Measurements from ENCODE around the gene ADH5.
A peak's percentile ranks its signal among the peaks of the same experiment; 100 is the strongest.
"Not testable (repeated sequence)": the region's sequence is repeated elsewhere in the genome, so short reads cannot be mapped to it uniquely, and the experiment has no call there.

ADH5 gene

DNA sequence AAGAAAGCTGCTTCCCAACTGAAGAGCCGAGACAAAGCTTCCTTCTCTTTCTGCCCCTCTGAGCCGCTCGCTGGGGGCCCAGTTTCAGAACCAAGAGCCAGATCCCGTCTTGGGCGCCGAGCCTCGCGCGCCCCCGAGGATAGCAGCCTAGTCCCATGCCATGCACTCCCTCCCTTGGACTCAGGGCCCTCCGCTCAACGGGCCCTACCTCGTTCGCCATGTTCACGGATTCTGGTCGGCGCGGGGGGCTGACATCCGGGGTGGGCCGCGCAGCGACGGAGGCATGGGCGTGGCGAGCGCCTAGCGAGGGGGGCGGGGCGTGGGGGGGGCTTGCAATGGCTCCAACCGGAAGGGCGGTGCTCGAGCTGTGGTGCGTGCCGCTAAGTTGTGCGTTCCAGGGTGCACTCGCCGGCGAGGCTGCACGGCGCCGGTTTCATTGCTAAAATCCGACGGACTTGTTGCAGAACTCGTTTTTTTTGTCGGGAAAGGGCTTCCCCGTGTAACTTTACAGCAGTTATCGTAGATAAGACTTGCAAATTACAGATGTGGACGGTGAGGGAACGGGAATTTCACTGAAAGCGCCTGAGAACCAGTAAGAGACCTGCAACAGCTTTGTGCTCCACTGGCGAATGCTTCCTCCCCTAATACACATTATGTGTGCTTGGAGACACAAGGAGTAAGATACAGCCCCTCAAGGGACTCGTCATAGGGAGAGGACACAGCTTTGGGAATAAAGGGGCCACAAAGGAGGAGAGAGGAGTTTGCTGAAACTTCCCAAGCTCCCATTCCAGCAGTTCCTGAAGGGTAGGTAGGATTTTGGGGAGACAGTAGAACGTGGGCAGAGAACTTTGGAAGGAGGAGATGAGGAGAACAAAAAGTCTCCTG, at the start of gene ADH5:
Gene ADH5, minus strand, starts transcription at position 308 of the 885 bp plus-strand sequence. Its CDS starts 88 bp downstream, at position 220.
- DNase-seq, result peak; percentile 93

DNA sequence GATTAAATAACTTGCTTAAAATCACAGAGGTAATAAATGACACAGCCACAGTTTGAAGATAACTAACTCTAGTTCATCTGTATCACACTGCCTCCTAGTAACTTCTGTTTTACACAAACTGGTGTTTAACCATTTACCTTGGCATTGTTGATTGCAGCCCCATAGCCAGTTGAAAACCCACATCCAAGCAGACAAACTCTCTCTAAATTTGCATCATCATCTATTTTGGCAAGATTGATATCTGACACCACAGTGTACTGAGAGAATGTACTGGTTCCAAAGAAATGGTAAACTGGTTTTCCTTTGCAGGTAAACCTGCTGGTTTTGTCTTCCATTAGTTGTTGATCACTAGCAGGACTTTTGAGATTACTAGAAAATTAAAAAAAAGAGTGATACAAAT, 47.7 kb upstream of the ADH5 start:
- DNase-seq, result no peak

DNA sequence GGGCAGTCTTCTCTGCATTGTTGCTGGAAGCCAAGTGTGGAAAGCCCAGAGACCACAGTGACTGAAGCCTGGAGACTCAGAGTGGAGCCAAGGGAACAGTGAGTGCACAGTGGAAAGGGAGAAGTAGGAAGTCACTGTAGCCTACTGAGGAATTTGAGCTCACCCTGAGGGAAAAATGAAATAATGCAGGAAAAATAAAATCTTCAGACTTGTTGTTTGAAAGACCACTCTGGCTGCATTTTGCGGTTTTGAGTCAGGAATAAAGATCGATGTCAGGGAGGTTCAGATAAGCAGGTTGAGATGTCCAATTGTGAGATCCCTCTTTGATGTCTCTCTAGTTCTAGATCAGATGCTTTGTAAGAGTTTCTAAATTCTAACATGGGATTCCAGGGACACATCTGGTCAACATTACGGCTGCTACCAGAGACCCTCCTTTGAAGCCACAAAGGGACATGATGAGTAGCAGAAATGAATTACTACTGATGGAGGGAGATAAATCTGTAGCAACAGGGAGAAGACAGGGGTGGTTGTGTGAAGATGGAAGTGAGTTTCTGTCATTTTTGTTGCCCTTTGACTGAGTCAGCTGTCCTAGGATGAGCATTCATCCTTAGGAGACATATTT, 47.1 kb upstream of the ADH5 start:
- no peak for DNase-seq

DNA sequence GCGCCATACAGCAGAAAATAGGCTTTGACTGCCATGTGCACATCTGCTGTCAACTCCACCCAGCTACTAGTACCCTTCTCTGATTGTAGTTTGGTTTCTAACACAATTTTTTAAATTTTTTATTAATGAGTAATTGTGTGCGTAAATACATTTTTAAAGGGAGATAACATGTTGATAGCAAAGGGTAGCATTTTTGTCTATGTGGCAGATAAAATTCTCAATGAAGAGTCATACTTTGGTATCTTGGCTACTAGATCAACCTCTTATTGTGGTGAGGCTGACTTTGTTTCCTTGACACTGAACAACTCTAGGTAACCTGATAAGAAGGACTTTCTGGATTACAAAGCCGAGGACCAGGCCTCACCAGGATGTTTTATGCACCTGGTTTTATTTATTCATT, 46.0 kb upstream of the ADH5 start:
- no peak for DNase-seq

DNA sequence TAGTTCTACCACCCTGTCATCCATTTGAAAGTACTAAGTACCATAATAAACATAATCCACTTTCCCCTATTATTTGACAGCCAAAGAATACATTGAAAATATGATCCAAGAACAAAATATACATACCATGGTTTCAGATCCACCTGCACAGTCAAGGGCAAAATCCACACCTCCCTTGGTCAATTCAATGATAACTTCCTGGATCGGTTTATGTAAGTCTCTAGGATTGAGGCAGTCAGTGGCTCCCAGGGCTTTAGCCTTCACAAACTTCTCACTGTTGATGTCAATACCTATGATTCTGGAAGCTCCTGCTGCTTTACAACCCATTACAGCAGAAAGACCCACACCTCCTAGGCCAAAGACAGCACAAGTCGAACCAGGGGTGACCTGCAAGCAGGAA, 42.8 kb upstream of the ADH5 start:
- no peak for DNase-seq

DNA sequence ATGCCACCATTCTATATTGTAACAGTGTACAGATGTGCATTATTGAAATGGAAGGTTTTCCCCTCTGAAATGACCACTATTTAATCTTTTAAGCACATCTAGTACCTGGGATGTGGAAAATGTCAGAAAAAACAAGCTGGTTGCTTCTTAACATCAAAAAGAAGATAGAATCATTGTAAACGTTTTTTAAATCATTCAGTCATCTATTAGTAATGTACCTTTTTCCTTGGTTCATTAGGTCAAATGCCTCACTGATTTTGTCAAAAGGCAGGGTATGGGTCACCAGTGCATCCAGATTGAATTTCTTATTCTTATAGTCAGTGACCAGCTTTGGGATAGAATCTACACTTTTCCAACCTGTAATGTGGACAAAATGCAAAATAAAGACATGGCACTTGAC, 37.8 kb upstream of the ADH5 start:
- no peak for DNase-seq

DNA sequence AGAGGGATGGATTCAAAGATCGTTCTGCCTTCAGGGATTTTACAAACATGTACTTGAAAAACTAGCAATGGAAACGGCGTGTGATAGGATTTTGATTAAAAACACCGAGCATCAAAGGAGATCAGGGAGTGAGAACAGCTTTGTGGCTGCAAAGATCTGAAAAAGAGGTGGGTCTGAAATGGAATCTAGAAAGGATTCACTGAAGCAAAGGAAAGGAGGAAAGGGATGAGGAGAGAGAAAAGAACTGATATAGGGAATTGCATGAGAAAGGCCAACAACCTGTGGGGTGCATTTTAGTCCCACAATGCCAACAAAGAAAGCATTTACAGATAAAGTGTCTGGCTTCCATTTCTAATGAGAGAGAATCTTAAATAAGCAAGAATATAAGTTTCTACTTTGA, 32.4 kb upstream of the ADH5 start:
- DNase-seq, result no peak

DNA sequence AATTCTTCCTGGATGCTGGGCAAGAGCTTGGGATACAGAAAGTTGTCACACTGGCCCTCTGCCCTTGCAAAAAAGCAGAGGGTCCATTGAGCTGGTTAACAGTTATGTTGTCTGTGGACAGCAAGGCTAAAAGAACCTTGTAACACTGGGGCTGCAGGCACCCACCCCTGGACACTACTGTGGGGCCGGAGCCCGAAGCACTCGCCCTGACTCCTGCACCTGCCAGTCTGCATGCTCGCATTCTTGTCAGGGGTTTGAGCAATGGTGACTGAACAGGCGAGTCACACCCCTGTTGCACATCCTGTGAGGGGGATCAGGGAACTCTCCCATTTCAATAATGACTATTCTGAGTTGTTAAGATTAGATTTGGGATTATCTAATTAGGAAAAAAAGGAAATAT, 31.9 kb upstream of the ADH5 start:
- DNase-seq, result no peak

DNA sequence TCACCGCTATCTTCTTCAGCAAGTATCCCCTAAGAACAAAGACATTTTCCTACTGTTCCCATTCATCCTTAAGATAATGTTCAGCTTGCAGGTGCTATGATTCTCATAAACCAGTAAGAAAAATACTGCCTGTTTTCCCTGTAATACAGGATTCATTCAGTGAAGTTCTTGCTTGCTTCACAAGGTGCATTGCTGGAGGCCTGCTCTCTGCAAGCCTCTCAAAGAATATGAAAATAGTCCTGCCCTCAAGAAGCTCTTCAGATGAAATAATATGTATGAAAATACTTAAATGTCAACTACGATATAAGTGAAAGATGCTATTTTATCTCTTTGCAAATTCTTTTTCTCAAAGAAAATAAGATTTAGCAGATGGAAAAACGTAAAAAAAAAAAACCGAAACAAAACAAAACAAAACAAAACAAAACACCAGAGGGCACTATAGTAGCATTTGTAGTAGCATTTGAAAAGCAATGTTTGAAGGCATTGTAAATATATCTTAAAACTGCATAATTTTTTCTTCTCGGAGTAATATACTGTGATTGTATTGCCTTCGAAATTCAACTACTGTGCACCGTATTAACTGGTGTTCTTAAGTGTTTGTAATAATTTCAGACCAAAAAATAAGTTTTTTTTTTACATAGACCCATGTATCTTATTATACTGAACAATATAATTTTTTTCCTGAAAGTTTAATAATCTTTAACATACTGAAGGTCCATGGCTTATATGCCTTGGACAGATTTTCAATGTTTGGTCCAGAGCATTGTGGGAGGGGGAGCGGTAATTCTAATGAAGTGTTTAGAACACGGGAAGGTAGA, 29.5 kb upstream of the ADH5 start:
- DNase-seq, result no peak

DNA sequence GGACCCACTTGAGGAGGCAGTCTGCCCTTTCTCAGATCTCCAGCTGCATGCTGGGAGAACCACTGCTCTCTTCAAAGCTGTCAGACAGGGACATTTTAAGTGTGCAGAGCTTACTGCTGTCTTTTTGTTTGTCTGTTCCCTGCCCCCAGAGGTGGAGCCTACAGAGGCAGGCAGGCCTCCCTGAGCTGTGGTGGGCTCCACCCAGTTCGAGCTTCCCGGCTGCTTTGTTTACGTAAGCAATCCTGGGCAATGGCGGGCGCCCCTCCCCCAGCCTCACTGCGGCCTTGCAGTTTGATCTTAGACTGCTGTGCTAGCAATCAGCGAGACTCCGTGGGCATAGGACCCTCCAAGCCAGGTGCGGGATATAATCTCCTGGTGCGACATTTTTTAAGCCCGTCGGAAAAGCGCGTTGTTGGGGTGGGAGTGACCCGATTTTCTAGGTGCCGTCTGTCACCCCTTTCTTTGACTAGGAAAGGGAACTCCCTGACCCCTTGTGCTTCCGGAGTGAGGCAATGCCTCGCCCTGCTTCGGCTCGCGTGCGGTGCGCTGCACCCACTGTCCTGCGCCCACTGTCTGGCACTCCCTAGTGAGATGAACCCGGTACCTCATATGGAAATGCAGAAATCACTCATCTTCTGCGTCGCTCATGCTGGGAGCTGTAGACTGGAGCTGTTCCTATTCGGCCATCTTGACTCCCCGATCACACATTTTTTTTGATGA, 28.7 kb upstream of the ADH5 start:
- DNase-seq, result not testable (repeated sequence)

DNA sequence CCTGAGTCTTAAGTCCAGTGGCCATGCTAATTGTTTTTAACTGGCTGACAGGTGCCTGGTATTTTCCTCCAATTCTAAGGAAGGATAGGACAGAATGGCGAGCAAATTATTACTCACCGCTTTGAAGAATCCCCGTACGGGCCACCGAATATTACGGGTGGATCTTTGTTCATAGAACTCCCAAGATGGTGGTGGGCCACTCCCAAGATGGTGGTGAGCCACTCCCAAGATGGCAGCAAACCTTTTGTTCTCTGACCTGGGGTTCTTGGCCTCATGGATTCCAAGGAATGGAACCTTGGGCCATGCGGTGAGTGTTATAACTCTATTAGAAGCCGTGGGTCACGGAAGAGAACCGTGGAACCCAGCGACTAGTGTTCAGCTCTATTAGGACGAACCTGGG, 20.7 kb upstream of the ADH5 start:
- not testable (repeated sequence) for DNase-seq

DNA sequence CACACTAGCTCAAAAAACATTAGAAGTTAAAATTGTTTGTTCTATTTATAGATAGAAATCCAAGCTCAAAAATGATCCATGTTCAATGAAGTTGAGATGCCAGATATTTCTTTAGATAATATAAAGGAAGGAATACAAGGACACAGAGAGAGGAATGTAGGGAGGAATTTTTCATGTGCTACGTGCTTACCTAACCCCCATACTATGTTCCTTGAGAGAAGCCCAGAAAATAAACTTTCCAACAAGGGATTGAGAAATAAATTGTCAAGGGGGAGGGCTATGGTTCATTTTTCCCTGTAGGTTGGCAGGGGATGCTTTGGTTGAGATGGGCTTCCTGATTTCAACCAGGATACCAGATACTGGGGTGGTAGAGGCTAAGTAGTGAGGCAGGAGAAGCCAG, 15.6 kb upstream of the ADH5 start:
- no peak for DNase-seq

DNA sequence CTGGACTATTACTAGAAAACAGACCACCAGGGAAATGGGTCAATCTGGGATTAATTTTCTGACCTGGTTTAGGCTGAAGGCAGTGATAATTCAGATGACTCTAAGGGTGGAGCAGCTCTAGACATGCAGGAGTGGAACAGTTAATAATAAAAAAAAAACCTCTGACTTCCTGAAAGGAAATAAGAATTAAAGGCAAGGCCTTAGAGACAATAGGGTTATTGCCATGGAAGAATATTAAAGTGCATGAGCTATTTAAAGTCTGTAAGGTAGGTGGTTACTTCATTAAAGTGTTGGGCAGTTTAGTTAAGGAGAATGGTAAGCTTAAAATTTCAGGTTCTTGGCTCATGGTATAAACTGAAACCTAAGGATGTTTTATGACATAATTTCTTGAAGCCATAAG, 14.6 kb upstream of the ADH5 start:
- no peak for DNase-seq

DNA sequence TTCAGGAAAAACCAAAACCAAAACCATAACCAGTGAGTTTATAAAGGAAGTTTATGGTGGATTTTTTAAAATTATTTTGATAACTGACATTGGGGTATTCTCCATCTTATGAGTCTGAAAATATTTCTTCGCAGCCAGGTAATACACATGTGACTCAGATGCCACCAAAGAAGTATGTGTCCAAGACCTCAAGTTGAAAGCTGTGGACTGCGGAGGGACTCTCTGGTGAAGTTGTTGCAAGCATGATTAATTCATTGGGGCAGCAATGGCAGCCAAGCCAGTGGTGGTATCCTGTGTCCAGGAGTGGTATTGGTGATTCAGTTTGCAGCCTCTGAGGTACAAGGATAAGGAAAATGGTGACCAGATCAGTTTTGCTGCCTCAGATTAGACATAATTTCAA, 14.0 kb upstream of the ADH5 start:
- DNase-seq, result no peak

DNA sequence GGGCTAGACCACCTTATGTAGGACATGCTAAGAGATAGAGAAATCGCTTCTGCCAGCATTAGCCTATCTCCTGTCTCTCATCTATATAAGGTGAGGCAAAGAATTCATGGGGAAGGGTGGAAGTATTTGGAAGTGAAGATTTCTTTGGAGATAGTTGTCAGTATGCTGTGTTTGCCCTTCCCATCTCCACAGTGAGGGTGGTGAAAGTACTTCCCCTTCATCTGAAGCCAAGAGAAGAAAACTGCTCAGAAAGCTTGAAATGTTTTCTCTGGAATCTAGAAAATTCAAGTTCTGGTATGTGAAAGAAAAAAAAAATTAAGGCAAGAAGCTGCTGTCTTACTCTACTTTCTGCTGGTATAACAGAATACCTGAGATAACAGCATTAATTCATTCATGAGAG, 12.3 kb upstream of the ADH5 start:
- no peak for DNase-seq

DNA sequence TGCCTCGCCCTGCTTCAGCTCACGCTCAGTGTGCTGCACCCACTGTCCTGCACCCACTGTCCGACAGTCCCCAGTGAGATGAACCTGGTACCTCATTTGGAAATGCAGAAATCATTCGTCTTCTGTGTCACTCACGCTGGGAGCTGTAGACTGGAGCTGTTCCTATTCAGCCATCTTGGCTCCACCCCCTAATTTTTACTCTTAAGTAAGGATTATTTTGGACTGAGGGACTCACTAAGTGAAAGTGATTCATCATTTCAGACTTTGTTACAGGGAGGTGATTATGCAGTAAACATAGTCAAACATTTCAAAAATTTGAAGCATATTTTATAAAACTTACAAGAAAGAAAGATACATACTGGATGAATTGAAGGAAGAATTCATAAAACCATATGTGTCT, 11.2 kb upstream of the ADH5 start:
- DNase-seq, result not testable (repeated sequence)

DNA sequence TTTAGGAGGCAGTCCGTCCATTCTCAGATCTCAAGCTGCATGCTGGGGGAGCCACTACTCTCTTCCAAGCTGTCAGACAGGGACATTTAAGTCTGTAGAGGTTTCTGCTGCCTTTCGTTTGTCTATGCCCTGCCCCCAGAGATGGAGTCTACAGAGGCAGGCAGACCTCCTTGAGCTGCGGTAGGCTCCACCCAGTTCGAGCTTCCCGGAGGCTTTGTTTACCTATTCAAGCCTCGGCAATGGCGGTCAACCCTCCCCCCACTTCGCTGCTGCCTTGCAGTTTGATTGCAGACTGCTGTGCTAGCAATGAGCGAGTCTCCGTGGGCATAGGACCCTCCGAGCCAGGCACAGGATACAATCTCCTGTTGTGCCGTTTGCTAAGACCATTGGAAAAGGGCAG, 10.7 kb upstream of the ADH5 start:
- DNase-seq, result no peak

DNA sequence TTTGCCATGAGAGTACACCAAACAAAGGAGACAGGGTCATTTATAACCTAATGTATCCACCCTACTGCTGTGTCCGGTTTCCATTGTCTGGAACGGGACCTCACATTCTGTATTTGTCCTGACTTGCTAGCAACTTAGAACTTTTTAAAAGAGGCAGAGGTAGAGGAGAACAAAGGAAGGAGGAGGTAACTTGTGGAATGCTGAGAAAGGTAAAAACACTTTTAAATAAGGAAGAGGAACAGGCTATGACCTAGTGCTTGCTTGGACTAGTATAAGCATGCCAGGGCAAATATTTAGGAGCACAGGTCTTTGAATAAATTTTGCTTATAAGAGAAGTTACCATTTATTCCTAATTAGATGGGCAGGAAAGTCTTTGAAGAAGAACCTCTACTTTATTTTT, 3.3 kb upstream of the ADH5 start:
- not testable (repeated sequence) for DNase-seq

DNA sequence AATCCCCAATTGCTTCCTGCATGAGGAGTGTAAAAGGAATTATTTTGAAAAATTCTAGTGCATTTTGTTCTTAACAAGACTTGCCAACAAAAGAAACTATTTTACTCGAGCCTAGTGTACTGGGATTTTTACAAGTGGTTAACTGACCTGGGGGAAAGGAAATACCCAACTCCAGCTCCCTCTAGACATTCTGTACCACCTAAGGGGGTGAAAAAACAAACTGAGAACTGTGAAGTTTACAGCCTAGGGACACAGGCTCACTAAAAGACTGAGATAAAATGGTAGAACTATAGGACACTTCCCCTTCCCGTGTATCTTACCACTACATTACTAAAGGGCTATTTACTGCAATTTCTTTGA, 2.6 kb upstream of the ADH5 start:
- DNase-seq, result no peak

DNA sequence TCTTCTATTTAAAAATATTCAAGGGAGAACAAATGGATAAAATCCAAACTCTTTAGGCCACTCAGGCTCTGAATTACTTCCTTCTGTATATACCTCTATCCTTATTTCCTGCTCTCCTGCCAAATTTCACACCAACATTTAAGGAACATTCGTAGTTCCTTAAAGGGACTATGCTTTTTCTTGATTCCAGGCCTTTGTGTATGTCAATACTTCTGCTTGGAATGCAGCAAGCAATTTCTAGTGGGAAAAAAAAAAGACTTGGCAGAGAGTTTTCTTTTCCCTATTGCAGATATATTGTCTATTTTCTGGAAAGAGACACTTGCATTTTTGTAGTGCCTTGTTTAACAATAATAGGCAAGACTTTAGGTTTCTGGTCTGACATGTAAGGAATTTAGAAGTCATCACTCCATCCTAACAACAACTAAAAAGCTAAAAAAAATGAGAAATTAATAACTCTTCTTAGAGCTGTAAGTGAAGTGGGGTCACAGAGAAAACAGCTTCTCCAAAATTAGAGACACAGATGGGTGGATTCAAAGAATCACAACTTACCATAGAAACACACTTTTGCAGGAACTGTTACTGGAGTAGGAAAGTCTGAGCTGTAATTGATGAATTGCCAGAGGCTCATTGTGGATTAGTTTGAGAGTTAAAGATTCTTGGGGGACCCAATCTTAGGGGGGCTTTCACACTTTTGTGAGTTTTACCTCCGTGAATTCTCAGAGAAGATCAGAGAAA, 2.1 kb upstream of the ADH5 start:
- DNase-seq, result no peak

DNA sequence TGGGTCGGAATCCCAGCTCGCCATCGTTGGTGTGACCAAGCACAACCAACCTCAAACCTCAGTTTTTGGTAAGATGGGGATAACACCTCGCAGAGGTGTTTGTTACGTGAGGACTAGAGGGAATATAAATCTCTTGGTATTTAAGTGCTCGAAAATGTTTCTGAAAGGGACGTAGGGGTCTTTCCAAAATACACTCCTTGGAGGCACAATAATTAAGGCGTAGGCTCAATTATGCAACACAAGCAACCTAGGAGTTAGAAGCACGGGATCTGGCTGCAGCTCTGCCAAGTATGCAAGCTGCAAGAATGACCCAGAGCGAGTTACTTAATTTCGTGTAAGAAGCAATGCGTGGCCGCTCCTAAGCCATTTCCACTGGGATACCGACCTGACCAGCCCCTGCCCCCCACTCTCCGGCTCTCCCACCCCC, 552 bp downstream of the ADH5 start:
- DNase-seq, result no peak

DNA sequence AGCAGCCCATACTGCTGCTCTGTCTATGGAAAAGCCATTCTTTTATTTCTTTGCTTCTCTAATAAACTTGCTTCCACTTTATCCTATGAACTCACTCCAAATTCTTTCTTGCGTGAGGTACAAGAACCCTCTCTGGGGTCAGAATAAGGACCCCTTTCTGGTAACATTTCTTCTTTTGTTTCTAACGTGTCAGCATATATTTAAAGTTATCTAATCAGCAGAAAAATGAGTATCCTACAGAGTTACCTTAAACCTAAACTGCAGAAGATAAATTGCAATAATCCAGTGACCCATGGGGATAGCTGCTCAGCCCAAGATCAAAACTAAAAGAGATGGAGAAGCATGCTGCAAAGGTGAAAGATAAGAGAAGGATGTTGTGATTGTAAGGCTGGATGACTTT, 4.0 kb downstream of the ADH5 start:
- DNase-seq, result no peak

Data from activated CD4-positive, alpha-beta T cell treated with anti-CD3 and anti-CD28 coated beads, Interleukin-2, amount 50 U/mL, for 1 hour (primary cell).